CD4-positive, alpha-beta T cell (primary cell): ENCODE data around the gene VAMP2. TPM values are rescaled to one million over a fixed set of nuclear protein-coding genes. Genes with fewer than 3 reads are reported as not detected.

ENCODE experiments used
- ATAC-seq: fragments of 200-7000 bp; cut with Tn5 transposase; one replicate; pipeline ENCODE4 v1.10.0; 2022; ENCODE audit warnings: mild to moderate bottlenecking; ENCODE audit not compliant: poor library complexity
- CTCF ChIA-PET: fragments of 350-600 bp; sonication (Branson Sonifier 250); formaldehyde crosslinking; loops from one replicate; lab custom pipeline; 2021; ENCODE audit warnings: antibody characterized with exemption, inconsistent platforms; lab: Charles Lee
- POLR2A ChIA-PET: fragments of 350-600 bp; sonication (Branson Sonifier 250); formaldehyde crosslinking; loops from one replicate; lab custom pipeline; 2021; ENCODE audit warnings: antibody characterized with exemption, inconsistent platforms; lab: Charles Lee
- DNase-seq, 14 experiments: peaks; one replicate each; pipeline ENCODE4 v3.0.0-alpha.2; 2013 to 2020; ENCODE audit warnings: mixed read lengths in 2 of 14
- H3K27ac ChIP-seq, 2 donors: one replicate each; pipeline versions ENCODE4 v1.5.1 to v1.7.0; 2013; ENCODE audit warnings: low read length in 2 of 2, low read depth in 1 of 2, mild to moderate bottlenecking in 1 of 2
- H3K27me3 ChIP-seq, 2 experiments: 1 replicate in 1 of 2; 2 replicates in 1 of 2; pipeline versions ENCODE4 v1.6.1 to v1.7.0; 2013; ENCODE audit warnings: low read length in 2 of 2, control low read depth in 1 of 2, mild to moderate bottlenecking in 1 of 2, moderate library complexity in 1 of 2; ENCODE audit not compliant: insufficient read depth in 2 of 2, control insufficient read depth in 1 of 2
- H3K36me3 ChIP-seq: one replicate; pipeline ENCODE4 v1.6.1; 2013; ENCODE audit warnings: low read length, control low read depth; ENCODE audit not compliant: insufficient read depth
- H3K4me1 ChIP-seq: one replicate; pipeline ENCODE4 v1.6.1; 2013; ENCODE audit warnings: low read length, control low read depth; ENCODE audit not compliant: insufficient read depth
- H3K4me3 ChIP-seq: one replicate; pipeline ENCODE4 v1.5.1; 2013; ENCODE audit warnings: mild to moderate bottlenecking, low read length, moderate library complexity
- H3K9me3 ChIP-seq, 2 experiments: 1 replicate in 1 of 2; 2 replicates in 1 of 2; pipeline versions ENCODE4 v1.6.1 to v1.7.0; 2013; ENCODE audit warnings: low read length in 2 of 2, mild to moderate bottlenecking in 2 of 2, control low read depth in 1 of 2, moderate library complexity in 1 of 2; ENCODE audit not compliant: control insufficient read depth in 1 of 2, insufficient read depth in 1 of 2
- H3K27ac Mint-ChIP-seq: one replicate; pipeline ENCODE4 v1.8.0; 2020; ENCODE audit warnings: mixed read lengths
- H3K27me3 Mint-ChIP-seq: one replicate; pipeline ENCODE4 v1.8.0; 2021; ENCODE audit warnings: mixed read lengths
- H3K36me3 Mint-ChIP-seq: one replicate; pipeline ENCODE4 v1.8.0; 2021; ENCODE audit warnings: low read depth, mixed read lengths
- H3K4me1 Mint-ChIP-seq: one replicate; pipeline ENCODE4 v1.8.0; 2021; ENCODE audit warnings: low read depth, mixed read lengths
- H3K4me3 Mint-ChIP-seq: one replicate; pipeline ENCODE4 v1.8.0; 2020; ENCODE audit warnings: mild to moderate bottlenecking, mixed read lengths
- H3K9me3 Mint-ChIP-seq: one replicate; pipeline ENCODE4 v1.8.0; 2020; ENCODE audit warnings: mixed read lengths
- intact Hi-C, 2 experiments: fragments of 100-400 bp; cut with DNase I in 1 of 2; cut with micrococcal nuclease in 1 of 2; formaldehyde crosslinking; loops; one replicate each; pipeline versions ENCODE4 v1.15.1 to v1.9.0; 2023 to 2025; cut with DNase I, micrococcal nuclease
- total RNA-seq, 174 experiments: library from RNA in 2 of 174; stranded (reverse) in 2 of 174; gene quantifications; one replicate each; pipeline ENCODE4 v1.2.3 and lab custom pipeline; 2021 to 2026
- TF ChIP-seq, protein P1 (sequence below): fragments of 200-600 bp; IDR thresholded peaks from one replicate; pipeline ENCODE4 v1.8.0; 2022; ENCODE audit warnings: antibody characterized with exemption, mild to moderate bottlenecking

VAMP2 gene
- total RNA-seq, 2 experiments from 2014 or later: 351 to 366 TPM

DNA sequence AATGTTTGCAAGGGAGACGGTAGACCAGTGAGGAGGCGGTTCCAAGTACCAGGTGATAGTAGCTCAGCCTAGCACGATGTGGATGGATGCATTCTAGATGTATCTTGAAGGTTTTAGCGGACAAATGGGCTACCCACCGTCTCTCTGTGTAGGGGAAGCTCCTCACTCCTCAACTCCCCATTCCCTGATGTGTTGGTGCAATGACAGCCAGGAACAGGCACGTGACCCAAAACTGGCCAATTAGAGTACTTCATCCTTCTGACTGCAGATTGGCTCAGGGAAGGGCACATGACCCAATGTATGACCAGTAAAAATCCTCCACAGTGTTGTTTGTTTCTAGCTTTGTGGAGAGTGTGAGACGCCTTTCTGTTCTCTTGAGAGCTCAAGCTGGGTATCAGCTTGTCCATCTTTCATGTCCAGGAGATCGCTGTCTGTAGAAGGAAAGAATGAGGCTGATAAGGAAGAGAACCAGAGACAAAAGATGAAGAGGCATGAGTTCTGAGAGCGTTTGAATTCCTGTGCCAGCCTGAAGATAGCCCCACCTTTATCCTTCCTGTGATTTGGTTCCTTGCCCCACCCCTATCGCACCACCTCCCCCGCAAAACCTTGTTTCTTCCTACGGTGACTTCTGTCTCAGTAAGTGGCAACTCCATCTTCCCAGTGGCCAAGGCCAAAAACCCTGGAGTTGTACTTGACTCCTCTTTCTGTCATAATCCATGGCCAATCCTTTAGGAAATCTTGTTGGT, 29.5 kb upstream of the VAMP2 start:
- Mint-ChIP-seq H3K9me3 (no peaks in the 10 kb centered on the region), H3K27me3 (no peaks in the 10 kb centered on the region), H3K4me3 (no peak overlapping the region), H3K27ac (no peak overlapping the region), H3K36me3 (peaks cover 3% of the 10 kb centered on the region), H3K4me1 (peaks cover 16% of the 10 kb centered on the region)
- POLR2A ChIA-PET: interaction anchor here (0.6 to 10.5 kb wide), 11 partner anchors 8 to 103 kb away, joined by 3 to 153 read pairs (median 9); partner anchors contain the start of genes AURKB, CTC1 and SLC25A35
- TF ChIP-seq, protein P1, sequence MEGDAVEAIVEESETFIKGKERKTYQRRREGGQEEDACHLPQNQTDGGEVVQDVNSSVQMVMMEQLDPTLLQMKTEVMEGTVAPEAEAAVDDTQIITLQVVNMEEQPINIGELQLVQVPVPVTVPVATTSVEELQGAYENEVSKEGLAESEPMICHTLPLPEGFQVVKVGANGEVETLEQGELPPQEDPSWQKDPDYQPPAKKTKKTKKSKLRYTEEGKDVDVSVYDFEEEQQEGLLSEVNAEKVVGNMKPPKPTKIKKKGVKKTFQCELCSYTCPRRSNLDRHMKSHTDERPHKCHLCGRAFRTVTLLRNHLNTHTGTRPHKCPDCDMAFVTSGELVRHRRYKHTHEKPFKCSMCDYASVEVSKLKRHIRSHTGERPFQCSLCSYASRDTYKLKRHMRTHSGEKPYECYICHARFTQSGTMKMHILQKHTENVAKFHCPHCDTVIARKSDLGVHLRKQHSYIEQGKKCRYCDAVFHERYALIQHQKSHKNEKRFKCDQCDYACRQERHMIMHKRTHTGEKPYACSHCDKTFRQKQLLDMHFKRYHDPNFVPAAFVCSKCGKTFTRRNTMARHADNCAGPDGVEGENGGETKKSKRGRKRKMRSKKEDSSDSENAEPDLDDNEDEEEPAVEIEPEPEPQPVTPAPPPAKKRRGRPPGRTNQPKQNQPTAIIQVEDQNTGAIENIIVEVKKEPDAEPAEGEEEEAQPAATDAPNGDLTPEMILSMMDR: no peak
- CTCF ChIA-PET: interaction anchor here (1.0 to 1.2 kb wide), 3 partner anchors 36 to 98 kb away, joined by 3 to 4 read pairs (median 3); partner anchors contain the start of gene CTC1
- Histone ChIP-seq H3K9me3 (no peaks in the 10 kb centered on the region), H3K36me3 (no peaks in the 10 kb centered on the region), H3K4me3 (peak overlapping the region; percentile 50), H3K4me1 (peaks cover 62% of the 10 kb centered on the region), H3K27me3 (no peaks in the 10 kb centered on the region), H3K27ac (peak overlapping the region; percentile 22 to 71)
- intact Hi-C loops: loop anchor here in 1 of 2 experiments (5.0 kb wide), 1 partner anchor 95 kb away; the partner anchor contains the start of gene RANGRF
- DNase-seq: peak in 9 of 14 experiments; percentile 19 to 85 (median 40)
- ATAC-seq: peak; percentile 37

GRCh38 chr17:8190506-8190905, 27.8 kb upstream of the VAMP2 start:
- ChIA-PET POLR2A (interaction anchor here (0.6 to 10.5 kb wide), 21 partner anchors 9 to 334 kb away, joined by 3 to 344 read pairs (median 6); partner anchors contain the start of genes ALOXE3, AURKB, CTC1 and HES7), CTCF (interaction anchor here (1.0 to 2.0 kb wide), 4 partner anchors 10 to 110 kb away, joined by 3 to 5 read pairs (median 4); no protein-coding TSS in a partner anchor)
- H3K9me3 ChIP-seq: no peaks in the 10 kb centered on the region
- peaks cover 77% of the 10 kb centered on the region for H3K4me1 ChIP-seq
- intact Hi-C loops: loop anchor here (1.0 to 5.0 kb wide), 4 partner anchors 10 to 97 kb away; partner anchors contain the start of gene RANGRF (in 1 of the 2)
- Mint-ChIP-seq H3K9me3 (no peaks in the 10 kb centered on the region), H3K36me3 (peaks cover 3% of the 10 kb centered on the region), H3K27me3 (no peaks in the 10 kb centered on the region), H3K27ac (peak overlapping the region; percentile 85), H3K4me1 (peaks cover 12% of the 10 kb centered on the region), H3K4me3 (no peak overlapping the region)
- no peaks in the 10 kb centered on the region for H3K36me3 ChIP-seq
- no peak for ATAC-seq
- no peak overlapping the region for H3K27ac ChIP-seq
- H3K4me3 ChIP-seq: peak overlapping the region; percentile 93
- TF ChIP-seq, protein P1: no peak
- no peak for DNase-seq
- no peaks in the 10 kb centered on the region for H3K27me3 ChIP-seq

- H3K4me3 Mint-ChIP-seq: no peak within 1 kb of the TSS
- ATAC-seq (peak; percentile 68), DNase-seq (peak; percentile 84 to 99 (median 92))
- intact Hi-C loops: loop anchor here (1.0 to 5.0 kb wide), 6 partner anchors 10 to 97 kb away; partner anchors contain the start of gene RANGRF (in 1 of the 2)
- H3K4me1 Mint-ChIP-seq: peaks cover 12% of the 10 kb centered on the region
- Histone ChIP-seq H3K27ac (peak within 1 kb of the TSS; percentile 83), H3K36me3 (no peaks in the 10 kb centered on the region), H3K4me3 (peak within 1 kb of the TSS; percentile 93), H3K27me3 (no peaks in the 10 kb centered on the region), H3K4me1 (peaks cover 77% of the 10 kb centered on the region), H3K9me3 (no peaks in the 10 kb centered on the region)
- TF ChIP-seq, protein P1: no peak
- CTCF ChIA-PET: interaction anchor here (0.7 to 4.7 kb wide), 7 partner anchors 10 to 111 kb away, joined by 3 to 30 read pairs (median 4); no protein-coding TSS in a partner anchor
- peak within 1 kb of the TSS; percentile 85 for H3K27ac Mint-ChIP-seq
- peaks cover 3% of the 10 kb centered on the region for H3K36me3 Mint-ChIP-seq
- no peaks in the 10 kb centered on the region for H3K9me3 Mint-ChIP-seq
- POLR2A ChIA-PET: interaction anchor here (0.6 to 10.5 kb wide), 23 partner anchors 9 to 333 kb away, joined by 3 to 344 read pairs (median 6); partner anchors contain the start of genes ALOXE3, AURKB, CTC1 and HES7
- H3K27me3 Mint-ChIP-seq: no peaks in the 10 kb centered on the region
Observed at GRCh38 chr17:8189711-8190477, 27.1 kb upstream of the VAMP2 start, which contains the start of gene BORCS6. TSS of gene BORCS6 (minus strand) at chr17:8190180. CDS start at chr17:8190140, 40 bp downstream.
